Right lobe of liver (tissue), 6 donors: ENCODE results near the gene SUPT20HL1. TPM values are rescaled to one million over a fixed set of nuclear protein-coding genes. Genes with fewer than 3 reads are reported as not detected.
"Not testable (repeated sequence)": the region's sequence is repeated elsewhere in the genome, so short reads cannot be mapped to it uniquely, and the experiment has no call there.

Experiments
- ATAC-seq, 4 donors: fragments of 200-7000 bp; cut with Tn5 transposase; one replicate each; pipeline ENCODE4 v1.9.1; 2020; ENCODE audit warnings: mild to moderate bottlenecking in 4 of 4, moderate library complexity in 4 of 4
- DNase-seq, 3 donors: peaks; one replicate each; pipeline ENCODE4 v3.0.0-alpha.2; 2020
- H3K27ac ChIP-seq, 3 donors: fragments of 200-600 bp; one replicate each; pipeline ENCODE4 v1.8.0; 2022
- H3K27me3 ChIP-seq, 2 donors: fragments of 200-600 bp; one replicate each; pipeline ENCODE4 v1.8.0; 2022
- H3K36me3 ChIP-seq, 4 donors: fragments of 200-600 bp; sonication (generic) in 1 of 4; one replicate each; pipeline versions ENCODE4 v1.5.1 to v1.8.0; 2017 to 2022; ENCODE audit warnings: control low read depth in 1 of 4
- H3K4me1 ChIP-seq, 4 donors: fragments of 200-600 bp; sonication (generic) in 1 of 4; one replicate each; pipeline versions ENCODE4 v1.5.1 to v1.8.0; 2017 to 2022; ENCODE audit warnings: control low read depth in 1 of 4
- H3K4me3 ChIP-seq, 3 donors: fragments of 200-600 bp; one replicate each; pipeline ENCODE4 v1.8.0; 2022
- H3K9me3 ChIP-seq, 4 donors: fragments of 200-600 bp; sonication (generic) in 1 of 4; one replicate each; pipeline versions ENCODE4 v1.5.1 to v1.8.0; 2017 to 2022; ENCODE audit warnings: control low read depth in 1 of 4
- POLR2A ChIP-seq: fragments of 450-650 bp; IDR thresholded peaks from one replicate; pipeline ENCODE4 v1.6.1; 2017; ENCODE audit warnings: antibody characterized with exemption, mild to moderate bottlenecking
- WGBS: methylation state at CpG from one replicate; pipeline ENCODE4 v1.1.6; 2018; ENCODE audit warnings: low coverage, low lambda C conversion rate; ENCODE audit not compliant: insufficient coverage; ENCODE audit errors: missing lambda C conversion rate; 5-methylcytosine and 5-hydroxymethylcytosine counted together
- intact Hi-C, 2 donors: fragments of 100-400 bp; cut with DNase I; formaldehyde crosslinking; loops; one replicate each; pipeline versions ENCODE4 v1.11.2 to v1.14.1; 2022
- total RNA-seq, 6 experiments: library from RNA; depleted of rRNA in 2 of 6; stranded (reverse); fragments of >200 nt in 2 of 6; fragmentation: NEBNext Ultra II Directional in 3 of 6; extraction: Animal tissue kit (Norgen Biotek cat#: 25700) in 3 of 6; gene quantifications; one replicate each; pipeline versions ENCODE4 v1.1.0 to v1.2.4, GENCODE V29; 2016 to 2023
- TF ChIP-seq, protein P1 (sequence below), 4 donors: fragments of 200-600 bp in 3 of 4; fragments of 450-650 bp in 1 of 4; IDR thresholded peaks; one replicate each; pipeline versions ENCODE4 v1.5.1 to v1.8.0; 2016 to 2022; ENCODE audit warnings: antibody characterized with exemption in 4 of 4, mild to moderate bottlenecking in 2 of 4
- donor health status: DM: no; HTN: yes; CAD: no.
- donor health status: DM: no; HTN: no; CAD: no.
- donor health status: DM: no; HTN: no; CAD: no.
- donor health status: DM: no; HTN: yes; CAD: no.
- donor health status: DM: no; HTN: yes; CAD: no.

Gene SUPT20HL1
- total RNA-seq, 6 experiments from 2014 or later, result not detected

DNA sequence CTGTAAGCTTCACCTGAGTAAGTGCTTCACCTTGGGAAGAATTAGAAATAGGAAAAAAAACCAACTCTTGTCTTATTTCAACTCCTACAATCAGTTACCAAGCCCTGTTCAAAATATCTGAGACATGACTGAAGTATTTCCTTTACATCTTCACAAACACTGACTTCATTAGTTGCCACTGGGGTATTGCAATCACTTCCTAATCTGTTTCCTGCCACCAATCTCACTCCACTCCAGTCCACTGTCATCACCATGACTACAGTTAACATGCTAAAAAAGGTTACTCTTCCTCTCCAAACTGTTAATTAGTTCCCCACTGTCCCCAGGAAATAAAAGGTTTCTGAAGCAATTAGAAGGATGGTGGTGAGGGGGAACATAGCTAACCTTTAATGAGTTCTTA lies 3.3 kb upstream of the SUPT20HL1 start:
- no peak for TF ChIP-seq POLR2A
- TF ChIP-seq, protein P1, sequence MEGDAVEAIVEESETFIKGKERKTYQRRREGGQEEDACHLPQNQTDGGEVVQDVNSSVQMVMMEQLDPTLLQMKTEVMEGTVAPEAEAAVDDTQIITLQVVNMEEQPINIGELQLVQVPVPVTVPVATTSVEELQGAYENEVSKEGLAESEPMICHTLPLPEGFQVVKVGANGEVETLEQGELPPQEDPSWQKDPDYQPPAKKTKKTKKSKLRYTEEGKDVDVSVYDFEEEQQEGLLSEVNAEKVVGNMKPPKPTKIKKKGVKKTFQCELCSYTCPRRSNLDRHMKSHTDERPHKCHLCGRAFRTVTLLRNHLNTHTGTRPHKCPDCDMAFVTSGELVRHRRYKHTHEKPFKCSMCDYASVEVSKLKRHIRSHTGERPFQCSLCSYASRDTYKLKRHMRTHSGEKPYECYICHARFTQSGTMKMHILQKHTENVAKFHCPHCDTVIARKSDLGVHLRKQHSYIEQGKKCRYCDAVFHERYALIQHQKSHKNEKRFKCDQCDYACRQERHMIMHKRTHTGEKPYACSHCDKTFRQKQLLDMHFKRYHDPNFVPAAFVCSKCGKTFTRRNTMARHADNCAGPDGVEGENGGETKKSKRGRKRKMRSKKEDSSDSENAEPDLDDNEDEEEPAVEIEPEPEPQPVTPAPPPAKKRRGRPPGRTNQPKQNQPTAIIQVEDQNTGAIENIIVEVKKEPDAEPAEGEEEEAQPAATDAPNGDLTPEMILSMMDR (IDR thresholded peaks at IDR 0.05), result no peak
- intact Hi-C loops, result no loop called here
- no peak for ATAC-seq

DNA sequence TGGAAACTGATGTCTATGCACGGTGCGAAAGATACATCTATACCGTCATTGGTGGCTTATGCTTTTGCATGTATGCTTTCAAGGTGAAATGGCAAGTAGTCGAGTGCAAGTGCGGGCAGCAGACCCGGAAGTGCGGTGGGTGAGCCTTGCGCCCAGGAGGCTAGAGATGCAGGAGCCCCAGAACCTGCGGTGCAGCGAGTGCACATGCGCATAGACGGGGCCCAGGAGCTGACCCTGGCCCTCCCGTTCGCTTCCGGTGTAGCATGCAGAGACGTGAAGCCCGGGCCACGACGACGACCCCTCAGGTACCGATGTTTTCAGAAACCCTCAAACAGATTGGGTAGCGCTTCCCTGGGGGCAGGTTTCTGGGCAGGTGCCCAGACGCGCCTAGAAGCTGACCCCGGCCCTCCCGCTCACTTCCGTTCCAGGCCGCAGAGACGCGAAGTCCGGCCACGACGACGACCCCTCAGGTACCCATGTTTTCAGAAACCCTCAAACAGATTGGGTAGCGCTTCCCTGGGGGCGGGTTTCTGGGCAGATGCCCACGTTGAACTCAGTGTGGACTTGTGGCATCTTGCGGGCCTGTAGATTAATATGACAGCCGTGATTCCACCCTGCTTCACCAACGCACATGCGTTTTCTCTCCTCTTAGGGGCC lies 1.8 kb downstream of the SUPT20HL1 start:
- H3K27me3 ChIP-seq, H3K4me3 ChIP-seq, H3K36me3 ChIP-seq, H3K9me3 ChIP-seq, H3K27ac ChIP-seq, H3K4me1 ChIP-seq, ATAC-seq, DNase-seq, intact Hi-C loops: not testable (repeated sequence)
- 69% methylated on average over 13 of the region's 41 CpGs for WGBS

More for the DNA sequence above, 3.3 kb upstream of the SUPT20HL1 start:
- Histone ChIP-seq H3K4me3 (no peak overlapping the region), H3K27me3 (no peaks in the 10 kb centered on the region), H3K9me3 (peaks cover 0 to 3% (median 0%) of the 10 kb centered on the region in 4 donors), H3K36me3 (no peaks in the 10 kb centered on the region), H3K27ac (no peak overlapping the region), H3K4me1 (no peaks in the 10 kb centered on the region)
- no peak for DNase-seq

DNA sequence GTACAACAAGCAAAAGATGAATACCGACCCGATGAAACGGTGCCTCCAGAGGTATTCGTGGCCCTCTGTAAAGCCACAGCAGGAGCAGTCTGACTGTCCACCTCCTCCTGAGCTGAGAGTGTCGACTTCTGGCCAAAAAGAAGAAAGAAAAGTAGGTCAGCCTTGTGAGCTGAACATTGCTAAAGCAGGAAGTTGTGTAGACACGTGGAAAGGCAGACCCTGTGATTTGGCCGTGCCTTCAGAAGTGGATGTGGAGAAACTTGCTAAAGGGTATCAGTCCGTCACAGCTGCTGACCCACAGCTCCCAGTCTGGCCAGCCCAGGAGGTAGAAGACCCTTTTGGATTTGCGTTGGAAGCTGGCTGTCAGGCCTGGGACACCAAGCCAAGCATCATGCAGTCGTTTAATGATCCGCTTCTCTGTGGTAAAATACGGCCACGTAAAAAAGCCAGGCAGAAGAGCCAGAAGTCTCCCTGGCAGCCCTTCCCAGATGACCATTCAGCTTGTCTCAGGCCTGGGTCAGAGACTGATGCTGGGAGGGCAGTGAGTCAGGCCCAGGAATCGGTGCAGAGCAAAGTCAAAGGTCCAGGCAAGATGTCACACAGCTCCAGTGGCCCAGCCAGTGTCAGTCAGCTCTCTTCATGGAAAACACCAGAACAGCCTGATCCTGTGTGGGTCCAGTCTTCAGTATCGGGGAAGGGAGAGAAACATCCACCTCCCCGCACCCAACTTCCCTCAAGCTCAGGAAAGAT lies 3.2 kb downstream of the SUPT20HL1 start:
- H3K27me3 ChIP-seq, H3K27ac ChIP-seq, DNase-seq, H3K9me3 ChIP-seq, H3K4me1 ChIP-seq, H3K4me3 ChIP-seq, H3K36me3 ChIP-seq, intact Hi-C loops: not testable (repeated sequence)
- WGBS, result 56% methylated on average over 6 of the region's 16 CpGs
- peak in 3 of 4 donors; percentile 33 to 75 (median 37) for ATAC-seq

DNA sequence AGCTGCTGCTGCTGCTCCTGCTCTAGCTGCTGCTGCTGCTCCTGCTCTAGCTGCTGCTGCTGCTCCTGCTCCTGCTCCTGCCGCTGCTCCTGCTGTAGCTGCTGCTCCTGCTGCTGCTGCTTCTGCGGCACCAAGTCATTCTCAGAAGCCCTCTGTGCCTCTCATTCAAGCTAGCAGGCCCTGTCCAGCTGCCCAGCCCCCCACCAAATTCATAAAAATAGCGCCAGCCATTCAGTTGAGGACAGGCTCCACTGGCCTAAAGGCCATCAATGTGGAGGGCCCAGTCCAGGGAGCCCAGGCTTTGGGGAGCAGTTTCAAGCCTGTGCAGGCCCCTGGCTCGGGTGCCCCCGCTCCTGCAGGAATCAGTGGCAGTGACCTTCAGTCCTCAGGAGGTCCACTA lies 3.9 kb downstream of the SUPT20HL1 start:
- intact Hi-C loops, result no loop called here
- no peak for DNase-seq
- H3K4me1 ChIP-seq, result no peaks in the 10 kb centered on the region
- H3K9me3 ChIP-seq, result no peaks in the 10 kb centered on the region
- no peaks in the 10 kb centered on the region for H3K27me3 ChIP-seq
- ATAC-seq, result no peak
- TF ChIP-seq POLR2A, result no peak
- TF ChIP-seq, protein P1 (IDR thresholded peaks at IDR 0.05), result no peak
- no CpG with 5 or more reads among the region's 5 CpGs for WGBS
- H3K36me3 ChIP-seq, result no peaks in the 10 kb centered on the region
- no peak overlapping the region for H3K27ac ChIP-seq
- H3K4me3 ChIP-seq, result no peak overlapping the region

DNA sequence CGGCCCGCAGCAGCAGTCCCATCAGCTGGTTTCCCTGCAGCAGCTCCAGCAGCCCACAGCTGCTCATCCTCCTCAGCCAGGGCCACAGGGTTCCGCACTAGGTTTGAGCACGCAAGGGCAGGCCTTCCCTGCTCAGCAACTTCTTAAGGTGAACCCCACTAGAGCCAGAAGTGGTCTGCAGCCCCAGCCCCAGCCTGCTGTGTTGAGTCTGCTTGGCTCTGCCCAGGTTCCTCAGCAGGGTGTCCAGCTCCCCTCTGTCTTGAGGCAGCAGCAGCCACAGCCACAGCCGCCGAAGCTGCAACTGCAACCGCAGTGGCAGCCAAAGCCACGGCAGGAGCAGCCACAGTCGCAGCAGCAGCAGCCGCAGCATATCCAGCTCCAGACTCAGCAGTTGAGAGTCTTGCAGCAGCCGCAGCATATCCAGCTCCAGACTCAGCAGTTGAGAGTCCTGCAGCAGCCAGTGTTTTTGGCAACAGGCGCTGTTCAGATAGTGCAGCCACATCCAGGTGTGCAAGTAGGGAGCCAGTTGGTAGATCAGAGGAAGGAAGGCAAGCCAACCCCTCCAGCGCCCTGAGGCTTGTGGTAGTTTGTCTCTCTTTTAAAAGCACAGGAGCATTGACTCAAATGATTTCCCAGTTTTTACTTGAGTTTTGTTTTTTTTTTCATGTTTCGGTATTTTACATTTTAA lies 4.6 kb downstream of the SUPT20HL1 start:
- Histone ChIP-seq H3K27me3 (no peaks in the 10 kb centered on the region), H3K4me1 (no peaks in the 10 kb centered on the region), H3K36me3 (no peaks in the 10 kb centered on the region), H3K4me3 (no peak overlapping the region), H3K27ac (no peak overlapping the region), H3K9me3 (no peaks in the 10 kb centered on the region)
- TF ChIP-seq POLR2A, result no peak
- TF ChIP-seq, protein P1 (IDR thresholded peaks at IDR 0.05), result no peak
- 61% methylated on average over 3 of the region's 14 CpGs for WGBS
- intact Hi-C loops, result no loop called here
- DNase-seq (peak in 1 of 3 donors; percentile 12), ATAC-seq (peak in 1 of 4 donors; percentile 19)

DNA sequence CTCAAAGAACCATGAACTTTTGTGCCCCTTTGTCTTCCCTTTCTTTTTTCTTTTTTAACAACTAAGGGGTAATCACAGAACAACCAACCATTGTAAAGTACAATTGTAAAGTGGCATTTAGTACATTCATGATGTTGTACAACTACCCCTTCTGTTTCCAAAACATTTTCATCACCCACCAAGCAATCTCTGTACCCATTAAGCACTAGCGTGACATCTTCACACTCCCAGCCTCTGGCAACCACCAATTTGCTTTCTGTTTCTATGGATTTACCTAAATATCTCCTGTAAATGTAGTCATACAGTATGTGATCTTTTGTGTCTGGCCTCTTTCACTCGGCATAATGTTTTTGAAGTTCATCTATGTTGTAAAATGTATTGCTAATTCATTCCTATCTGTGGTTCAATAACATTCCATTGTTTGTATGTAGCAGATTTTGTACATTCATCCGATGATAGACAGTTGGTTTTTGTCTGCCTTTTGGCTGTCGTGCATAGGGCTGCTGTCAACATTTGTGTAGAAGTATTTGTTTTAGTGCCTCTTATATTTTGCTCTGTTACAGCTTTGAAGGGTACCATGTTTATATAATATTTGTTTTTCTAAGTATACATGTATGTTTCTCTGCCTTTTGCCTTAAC lies 6.4 kb downstream of the SUPT20HL1 start:
- intact Hi-C loops, H3K27ac ChIP-seq, H3K4me3 ChIP-seq, ATAC-seq, DNase-seq, H3K4me1 ChIP-seq, H3K36me3 ChIP-seq, H3K9me3 ChIP-seq, H3K27me3 ChIP-seq: not testable (repeated sequence)
- 60% methylated on average over 3 of the region's 4 CpGs for WGBS
